IPS-NIHi11 (cell line): ENCODE measurements around the gene PTK6.

Experiments
- DNase-seq: peaks from one replicate; pipeline ENCODE4 v3.0.0; 2012; ENCODE audit warnings: mixed read lengths, low spot score

PTK6 gene

DNA sequence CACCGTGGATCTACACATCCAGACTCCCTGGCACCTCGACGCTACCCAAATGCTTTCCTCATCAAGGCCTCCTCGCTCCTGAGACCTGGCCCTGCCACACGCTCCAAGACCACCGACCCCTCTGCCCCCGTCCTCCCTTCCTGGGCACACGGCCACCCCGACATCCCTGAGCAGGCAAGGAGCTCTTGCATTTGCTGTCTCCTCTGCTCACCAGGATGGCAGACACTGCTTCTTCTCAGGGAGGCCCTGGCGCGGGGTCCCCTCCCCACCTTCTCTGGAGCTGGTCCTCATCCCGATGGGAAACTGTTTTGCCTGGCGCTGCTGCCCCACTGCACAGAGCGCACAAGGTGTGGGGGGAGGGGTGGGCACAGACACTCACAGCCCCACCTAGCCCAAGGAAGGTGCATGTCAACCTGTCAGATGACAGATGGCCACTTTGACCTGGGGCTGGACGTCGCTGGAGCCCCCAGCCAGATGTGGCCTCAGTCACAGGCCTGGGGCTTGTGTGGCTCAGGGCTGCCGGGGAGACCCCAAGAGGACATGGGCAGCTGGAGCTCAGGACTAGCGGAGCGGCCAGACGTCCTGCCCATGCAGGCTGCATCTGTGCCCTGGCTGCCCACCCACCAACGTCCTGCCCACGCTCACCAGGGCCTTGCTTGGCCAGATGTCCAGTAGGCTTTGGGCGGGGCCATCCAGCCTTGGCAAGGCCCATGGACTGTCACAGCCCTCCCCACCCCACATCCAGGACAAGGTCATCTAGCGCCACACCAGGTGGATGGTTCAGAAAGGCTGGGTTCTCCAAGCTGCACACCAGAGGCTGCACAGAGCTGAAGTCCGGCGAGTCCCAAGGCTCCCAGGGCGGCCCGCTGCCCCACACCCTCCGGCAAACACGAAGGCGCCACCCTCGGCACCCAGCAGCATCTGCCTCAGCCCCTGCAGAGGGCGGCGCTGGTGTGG is 58.6 kb downstream of the PTK6 start:
- no peak for DNase-seq
